Activated T-cell treated with anti-CD3 and anti-CD28 coated beads for 1 hour (primary cell): ENCODE data around the gene ITGA7.

Experiments used
- DNase-seq: peaks from one replicate; pipeline ENCODE4 v3.0.0-alpha.2; 2020; ENCODE audit warnings: low read depth

ITGA7 gene

DNA sequence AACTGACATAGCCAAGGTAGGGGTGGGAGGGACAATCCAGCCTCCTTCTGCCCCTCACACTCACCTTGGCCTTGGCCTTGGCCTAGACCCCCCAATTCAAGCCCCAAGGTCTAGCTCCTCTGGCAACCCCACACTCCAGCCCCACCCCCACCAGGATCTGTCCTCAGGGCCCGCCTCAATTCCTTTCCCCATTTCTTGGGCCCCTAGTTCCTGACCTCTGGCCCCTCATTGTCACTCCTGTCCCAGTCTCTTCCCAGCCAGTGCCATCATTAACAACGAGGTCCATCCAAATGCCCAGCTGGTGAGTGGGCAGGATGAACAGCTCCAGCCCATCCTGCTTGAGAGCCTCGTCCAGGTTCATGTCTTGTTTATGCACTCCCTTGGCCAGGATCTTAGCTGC lies 28.4 kb upstream of the ITGA7 start:
- DNase-seq: no peak

DNA sequence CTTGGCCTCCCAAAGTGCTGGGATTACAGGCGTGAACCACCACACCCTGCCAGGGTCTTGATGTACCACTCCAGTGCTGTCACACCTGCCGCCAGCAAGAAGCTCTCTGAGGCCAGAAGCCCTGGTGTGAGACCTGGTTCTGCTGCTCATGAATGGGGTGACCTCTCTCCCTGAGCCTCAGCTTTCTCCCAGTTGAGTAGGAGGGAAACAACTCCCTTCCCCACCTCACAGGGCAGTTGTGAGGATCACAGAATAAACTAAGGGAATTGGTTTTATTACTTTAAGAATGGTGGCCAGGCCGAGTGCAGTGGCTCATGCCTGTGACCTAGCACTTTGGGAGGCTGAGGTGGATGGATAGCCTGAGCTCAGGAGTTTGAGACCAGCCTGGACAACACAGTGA lies 26.9 kb upstream of the ITGA7 start:
- no peak for DNase-seq

DNA sequence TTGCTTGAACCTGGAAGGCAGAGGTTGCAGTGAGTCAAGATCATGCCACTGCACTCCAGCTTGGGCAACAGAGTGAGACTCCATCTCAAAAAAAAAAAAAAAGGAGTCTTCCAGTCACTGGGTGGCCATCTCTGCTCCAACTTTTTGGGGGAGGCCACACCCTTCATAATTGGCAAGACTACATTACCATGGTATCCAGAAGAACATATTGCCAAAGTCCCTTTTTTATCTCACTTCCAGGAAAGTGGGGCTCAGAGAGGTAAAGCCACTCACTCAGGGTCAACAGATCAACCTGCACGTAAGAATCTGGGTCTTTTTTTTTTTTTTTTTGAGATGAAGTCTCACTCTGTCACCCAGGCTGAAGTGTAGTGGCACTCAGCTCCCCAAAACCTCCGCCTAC lies 26.2 kb upstream of the ITGA7 start:
- DNase-seq: no peak

DNA sequence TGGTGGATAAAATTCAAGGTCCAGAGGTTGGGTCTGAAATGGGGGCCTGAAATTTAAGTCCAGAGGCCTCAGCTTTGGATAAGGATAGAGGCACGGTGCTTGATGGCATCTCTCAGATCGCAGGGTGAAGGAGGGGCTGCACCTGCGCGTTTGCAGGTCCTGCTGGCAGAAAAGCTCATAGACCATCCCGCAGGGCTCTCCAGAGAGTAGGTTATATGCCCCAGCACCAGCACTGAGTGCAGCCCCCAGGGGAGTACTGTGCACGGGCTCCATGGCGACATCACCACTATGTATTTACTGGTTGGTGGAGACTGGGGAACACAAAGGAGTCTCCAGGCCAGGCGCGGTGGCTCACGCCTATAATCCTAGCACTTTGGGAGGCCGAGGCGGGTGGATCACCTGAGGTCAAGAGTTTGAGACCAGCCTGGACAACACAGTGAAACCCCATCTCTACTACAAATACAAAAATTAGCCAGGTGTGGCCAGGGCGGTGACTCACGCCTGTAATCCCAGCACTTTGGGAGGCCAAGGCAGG lies 25.4 kb upstream of the ITGA7 start:
- DNase-seq: no peak

DNA sequence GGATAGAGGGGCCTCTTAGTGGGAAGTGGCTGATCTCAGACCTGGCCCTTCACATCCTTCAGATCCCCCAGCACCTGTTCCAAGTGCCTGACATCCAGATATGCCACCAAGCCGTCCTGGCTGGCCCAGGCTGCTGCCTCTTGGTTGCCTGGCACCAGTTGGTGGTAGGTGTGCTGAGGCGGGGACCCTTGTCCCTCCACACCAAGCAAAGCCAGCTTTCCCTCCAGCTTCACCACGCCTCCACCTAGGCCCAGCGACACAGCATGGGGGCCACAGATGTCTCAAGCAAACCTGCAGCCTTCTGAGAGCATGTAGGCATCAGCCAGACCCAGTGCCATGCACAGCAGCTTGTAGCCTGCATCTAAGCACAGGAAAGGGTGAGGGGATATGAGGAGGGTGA lies 24.6 kb upstream of the ITGA7 start:
- DNase-seq: no peak

DNA sequence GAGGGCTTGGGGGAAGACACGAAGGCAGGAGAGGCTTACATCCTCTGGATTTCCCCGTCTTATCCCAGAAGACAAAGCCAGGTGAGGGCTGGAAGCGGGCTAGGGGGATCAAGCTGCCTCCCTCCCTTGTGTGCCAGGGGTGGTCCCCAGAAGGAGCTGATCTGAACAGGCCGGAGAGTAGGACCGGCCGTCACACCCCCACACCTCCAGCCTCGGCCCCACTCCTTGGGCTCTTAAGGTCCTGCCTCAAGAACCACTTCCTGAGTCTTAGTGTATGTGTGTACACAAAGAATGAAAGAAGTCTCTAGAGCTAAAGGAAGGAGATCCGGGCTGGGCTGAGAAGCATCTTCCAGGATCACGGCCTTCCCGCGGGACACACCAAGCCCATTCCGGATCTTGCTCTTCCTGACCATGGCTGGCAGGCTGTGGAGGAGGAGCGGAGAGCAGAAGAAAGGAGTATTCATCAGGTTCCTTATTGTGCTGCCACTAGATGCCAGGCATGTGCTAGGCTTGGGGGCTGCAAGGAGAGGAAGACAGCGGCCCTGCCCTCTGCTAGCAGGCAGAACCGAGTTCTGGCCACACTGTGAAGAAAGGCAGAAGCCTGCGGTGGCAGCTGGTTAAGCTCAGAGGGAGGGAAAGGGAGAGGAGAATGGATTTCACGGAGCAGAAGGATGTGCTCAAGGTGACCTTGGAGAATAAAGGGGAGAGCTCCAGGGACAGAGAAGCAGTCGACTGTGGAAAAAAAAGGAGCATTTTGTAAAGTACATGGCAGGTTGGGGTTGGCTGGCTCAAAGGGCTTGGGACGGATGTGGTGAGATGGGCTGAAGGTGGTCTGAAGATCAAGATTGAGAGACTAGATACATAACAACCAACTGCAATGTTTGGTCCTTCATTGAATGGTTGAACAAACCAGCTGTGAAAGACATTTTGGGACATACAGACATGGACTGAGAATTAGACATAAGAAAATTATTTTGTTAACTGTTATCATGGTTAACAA lies 22.4 kb upstream of the ITGA7 start:
- DNase-seq: no peak

DNA sequence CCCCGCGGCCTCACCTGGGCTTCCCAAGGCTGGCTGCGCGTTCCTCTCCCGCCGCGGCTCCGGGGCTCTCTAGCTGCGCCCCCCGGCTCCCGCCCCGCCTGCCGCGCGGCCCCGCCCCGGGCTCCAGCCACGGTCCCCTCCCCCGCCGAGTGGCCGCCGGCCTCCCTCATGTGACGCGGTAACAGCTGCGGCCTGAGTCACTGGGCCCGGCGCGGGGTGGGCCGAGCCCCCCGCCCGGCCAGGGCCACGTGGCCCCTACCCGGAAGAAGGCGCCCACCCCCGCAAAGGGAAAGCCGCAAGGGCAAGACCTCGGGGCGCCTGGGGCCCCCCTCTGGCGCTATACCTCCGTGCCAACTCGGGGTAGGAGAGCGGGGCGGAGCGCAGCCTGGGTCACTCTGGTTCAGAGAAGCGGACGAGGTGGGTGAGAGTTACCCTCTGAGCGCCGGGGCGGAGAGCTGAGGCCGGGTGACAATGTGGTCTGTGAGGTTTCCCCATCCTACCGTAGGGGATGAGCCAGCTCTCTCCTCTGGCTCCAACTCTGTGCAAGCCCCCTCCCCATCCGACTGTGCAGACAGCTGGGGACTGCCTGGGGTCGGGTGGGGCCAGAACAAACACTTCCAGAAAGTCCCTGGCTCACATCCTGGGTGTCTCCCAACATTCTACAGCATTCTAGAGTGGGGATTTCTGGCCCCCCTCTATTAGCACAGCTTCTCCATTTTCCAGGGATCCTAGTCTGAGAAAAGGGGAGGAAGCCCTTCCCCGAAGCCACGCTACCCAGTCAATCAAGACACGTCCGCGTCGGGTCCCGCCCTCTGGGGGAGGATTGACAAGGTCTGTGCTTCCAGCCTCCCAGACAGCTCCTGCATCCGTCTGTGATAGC lies 21.5 kb upstream of the ITGA7 start, which contains the start of gene CD63:
Gene CD63, minus strand, starts transcription at position 71 of the 880 bp plus-strand sequence. CDS start 668 bp downstream, outside the sequence.
- peak; percentile 40 for DNase-seq

DNA sequence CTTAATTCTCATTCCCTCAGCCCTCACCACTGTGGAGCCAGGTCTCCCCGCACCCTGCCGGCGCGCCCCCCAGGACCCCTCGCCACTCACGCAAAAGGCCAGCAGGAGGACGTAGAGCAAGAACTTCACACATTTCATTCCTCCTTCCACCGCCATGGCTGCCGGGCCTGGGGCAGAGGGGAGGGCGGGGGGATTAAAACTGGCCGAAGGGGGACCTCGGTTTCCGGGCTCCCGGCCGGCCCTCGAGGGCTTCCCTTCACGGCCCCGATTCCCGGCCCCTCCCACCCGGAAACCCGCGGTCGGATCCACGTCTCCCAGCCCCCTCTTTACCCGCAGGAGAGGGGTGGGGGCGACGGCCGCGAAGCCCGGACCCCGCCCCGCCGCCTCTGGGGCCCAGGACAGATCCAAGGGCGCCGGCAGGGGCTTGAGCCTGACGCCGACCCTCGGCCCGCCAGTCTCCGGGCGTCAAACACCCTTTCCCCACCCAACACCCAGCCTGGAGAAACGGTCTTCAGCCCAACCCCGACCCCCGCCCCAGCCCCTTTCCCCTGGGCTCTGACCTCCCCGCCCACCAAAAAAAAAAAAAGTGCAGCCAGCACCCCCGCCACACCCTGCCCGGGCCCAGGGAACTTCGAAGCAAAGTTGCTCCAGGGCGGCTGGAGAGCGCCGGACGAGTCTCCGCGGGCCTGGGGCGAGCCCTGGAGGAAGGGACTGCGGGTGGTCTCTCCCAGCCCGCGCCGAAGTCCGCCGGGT lies 20.7 kb upstream of the ITGA7 start:
- no peak for DNase-seq

DNA sequence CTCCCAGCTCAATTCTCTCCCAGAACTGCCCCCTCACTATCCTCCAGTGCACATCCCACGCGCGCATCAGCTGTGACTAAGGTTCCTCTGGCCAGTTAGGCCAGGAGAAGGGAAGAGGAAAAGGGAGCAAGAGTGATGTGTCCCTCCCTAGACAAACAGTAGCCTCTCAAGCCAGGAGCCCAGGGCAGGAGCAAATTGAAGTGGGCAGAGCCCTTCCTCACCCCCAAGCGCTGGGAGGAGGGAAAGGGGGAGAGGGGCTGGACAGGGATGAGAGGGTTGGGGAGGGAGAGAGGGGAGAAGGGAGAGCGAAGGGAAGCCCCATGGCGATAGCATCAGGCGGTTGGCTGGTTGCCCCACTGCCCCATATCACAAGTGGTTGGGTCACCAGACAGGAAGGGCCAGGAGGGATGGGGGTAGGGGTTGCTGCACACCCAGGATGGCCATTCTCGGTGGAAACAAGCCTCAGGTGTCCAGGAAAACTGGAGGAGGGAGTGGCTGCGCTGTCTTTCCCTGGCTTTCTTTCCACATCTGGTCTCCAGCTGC lies 20.0 kb upstream of the ITGA7 start:
- no peak for DNase-seq

DNA sequence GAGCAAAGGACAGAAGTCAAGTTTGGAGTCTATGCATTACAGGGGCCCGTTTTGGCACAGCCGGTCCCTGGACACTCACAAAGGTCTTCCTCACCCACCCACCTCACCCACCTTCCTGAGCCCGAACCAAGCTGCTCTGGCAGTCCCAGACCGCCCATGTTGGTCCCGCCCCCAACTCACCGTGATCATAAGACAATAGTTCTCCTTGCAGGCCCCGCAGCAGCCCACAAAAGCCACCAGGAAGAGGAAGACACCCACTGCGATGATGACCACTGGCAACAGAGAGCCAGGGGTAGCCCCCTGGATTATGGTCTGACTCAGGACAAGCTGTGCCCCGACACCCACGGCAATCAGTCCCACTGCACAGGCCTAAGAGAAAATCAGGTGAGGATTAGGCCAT lies 19.3 kb upstream of the ITGA7 start:
- DNase-seq: no peak

DNA sequence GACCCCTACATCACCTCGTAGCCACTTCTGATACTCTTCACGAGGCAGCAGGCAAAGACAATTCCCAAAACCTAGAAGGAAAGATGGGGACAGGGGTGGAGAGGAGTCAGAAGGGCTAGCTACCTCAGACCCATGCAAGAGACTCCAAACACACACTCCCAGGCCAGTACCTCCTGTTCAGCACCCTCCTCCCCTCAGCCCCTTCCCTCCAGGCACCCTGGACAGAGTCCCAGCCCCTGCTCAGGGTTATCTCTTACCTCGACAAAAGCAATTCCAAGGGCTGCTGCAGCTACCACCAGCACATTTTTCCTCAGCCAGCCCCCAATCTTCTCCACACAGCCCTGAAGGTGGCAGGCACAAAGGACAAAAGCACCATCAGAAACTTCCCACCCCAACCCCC lies 17.9 kb upstream of the ITGA7 start:
- DNase-seq: no peak

DNA sequence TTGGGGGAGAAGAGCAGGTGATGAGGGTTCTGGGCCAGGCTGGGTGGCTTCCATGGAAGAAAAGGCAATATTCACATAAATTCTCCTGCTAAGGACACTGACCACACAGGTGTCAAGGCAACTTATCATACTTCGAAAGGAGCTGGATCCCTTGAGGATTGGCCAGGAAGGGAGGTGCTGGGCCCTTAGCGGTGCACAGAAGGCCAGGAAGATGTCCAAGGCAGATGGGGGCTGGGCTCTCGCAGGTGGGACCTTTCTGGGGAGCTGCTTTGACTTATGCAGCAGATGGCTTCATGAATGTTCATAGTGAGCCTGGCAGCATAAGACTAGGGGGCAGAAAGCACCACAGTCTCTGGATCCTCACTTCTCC lies 17.2 kb upstream of the ITGA7 start:
- no peak for DNase-seq

DNA sequence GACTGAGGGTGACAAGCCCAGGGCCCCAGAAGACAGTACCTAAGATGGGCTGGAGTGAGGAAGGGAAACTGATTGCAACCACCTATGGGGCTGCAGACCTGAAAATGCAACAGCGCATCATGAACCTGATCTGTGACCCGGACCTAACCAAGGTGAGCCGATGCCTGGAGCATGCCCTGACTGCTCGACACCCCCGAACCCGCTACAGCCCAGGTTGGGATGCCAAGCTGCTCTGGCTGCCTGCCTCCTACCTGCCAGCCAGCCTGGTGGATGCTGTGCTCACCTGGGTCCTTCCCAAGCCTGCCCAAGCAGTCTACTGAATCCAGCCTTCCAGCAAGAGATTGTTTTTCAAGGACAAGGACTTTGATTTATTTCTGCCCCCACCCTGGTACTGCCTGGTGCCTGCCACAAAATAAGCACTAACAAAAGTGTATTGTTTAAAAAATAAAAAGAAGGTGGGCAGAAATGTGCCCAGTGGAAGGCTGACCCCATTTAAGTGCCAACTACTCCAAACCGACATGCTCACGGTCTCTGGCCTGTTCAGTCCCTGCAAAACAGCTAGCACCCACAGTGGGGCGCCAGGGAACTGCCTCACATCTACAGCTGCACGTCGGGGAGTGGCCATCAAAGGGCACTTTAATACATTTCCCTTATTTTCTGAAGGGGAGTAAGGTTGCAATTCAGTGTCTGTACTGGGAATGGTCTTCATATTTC lies 16.7 kb upstream of the ITGA7 start:
- DNase-seq: peak; percentile 56

DNA sequence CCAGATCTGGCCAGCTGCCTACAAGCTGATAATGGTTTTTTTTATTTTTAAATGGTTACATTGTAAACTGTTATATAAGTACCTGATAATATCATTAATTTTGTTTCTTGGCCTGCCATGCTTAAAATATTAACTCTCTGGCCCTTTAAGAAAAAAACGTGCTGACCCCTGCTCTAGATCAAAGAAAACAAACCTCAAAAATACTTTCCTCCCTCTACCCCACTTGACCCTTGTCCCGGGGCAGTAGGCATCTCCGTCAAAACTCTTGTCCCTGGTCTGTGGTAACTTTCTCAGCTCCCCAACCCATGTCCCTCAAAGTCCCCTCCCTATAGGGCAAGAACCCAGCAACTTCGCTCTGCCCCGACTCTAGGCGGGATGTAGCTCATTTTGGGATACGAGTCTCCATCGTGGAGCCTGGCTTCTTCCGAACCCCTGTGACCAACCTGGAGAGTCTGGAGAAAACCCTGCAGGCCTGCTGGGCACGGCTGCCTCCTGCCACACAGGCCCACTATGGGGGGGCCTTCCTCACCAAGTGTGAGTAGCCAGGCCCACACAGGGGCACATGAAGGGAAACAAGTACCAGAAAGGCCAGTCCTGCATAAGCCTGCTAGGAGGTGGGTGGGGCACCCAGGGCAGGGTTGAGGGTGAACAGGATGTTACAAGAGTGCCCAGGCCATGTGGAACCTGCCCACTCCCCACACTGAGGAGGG lies 16.0 kb upstream of the ITGA7 start:
- no peak for DNase-seq

DNA sequence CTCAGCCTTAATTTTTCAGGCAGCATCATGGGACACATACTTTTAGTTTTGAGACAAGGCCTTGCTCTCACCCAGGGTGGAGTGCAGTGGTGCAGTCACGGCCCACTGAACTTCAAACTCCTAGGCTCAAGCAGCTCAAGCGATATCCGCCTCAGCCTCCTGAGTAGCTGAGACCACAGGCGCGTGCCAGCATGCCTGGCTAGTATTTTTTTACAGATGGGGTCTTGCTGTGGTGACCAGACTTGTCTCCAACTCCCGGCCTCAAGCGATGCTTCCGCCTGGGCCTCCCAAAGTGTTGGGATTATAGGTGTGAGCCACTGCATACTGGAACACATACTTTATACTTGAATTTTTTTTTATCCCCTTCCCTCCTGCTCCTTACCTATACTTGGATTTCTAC lies 15.2 kb upstream of the ITGA7 start:
- no peak for DNase-seq

DNA sequence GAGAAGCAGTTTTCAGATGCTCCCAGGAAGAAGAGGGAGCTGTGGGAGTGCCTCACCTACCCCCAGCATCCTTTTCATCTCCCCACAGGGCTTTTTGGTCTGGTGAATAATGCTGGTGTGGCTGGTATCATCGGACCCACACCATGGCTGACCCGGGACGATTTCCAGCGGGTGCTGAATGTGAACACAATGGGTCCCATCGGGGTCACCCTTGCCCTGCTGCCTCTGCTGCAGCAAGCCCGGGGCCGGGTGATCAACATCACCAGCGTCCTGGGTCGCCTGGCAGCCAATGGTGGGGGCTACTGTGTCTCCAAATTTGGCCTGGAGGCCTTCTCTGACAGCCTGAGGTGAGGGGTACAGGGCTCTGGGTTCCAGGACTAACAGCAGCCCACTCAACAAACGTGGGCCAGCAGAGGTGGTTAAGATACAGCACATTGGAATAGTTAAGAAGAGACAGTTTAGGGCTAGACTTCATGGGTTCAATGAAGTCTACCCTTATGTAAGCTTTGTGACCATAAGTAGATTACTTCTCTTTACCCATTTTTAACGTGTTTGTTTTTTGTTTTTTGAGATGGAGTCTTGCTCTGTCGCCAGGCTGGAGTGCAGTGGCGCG lies 14.0 kb upstream of the ITGA7 start:
- DNase-seq: no peak

DNA sequence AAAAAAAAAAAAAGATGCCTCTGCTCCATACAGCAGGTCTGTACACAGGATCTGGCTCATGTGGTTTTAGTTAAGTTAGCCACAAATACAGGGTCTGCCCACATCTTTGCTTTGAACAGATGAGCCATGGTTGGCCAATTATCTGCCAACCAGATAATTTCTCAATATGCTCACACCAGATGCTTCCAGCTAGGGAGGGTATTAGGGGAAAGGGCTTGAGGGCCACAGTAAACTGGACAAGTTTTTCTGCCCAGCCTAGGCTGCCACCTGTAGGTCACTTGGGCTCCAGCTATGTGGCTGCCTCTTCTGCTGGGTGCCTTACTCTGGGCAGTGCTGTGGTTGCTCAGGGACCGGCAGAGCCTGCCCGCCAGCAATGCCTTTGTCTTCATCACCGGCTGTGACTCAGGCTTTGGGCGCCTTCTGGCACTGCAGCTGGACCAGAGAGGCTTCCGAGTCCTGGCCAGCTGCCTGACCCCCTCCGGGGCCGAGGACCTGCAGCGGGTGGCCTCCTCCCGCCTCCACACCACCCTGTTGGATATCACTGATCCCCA lies 13.3 kb upstream of the ITGA7 start:
- DNase-seq: no peak

DNA sequence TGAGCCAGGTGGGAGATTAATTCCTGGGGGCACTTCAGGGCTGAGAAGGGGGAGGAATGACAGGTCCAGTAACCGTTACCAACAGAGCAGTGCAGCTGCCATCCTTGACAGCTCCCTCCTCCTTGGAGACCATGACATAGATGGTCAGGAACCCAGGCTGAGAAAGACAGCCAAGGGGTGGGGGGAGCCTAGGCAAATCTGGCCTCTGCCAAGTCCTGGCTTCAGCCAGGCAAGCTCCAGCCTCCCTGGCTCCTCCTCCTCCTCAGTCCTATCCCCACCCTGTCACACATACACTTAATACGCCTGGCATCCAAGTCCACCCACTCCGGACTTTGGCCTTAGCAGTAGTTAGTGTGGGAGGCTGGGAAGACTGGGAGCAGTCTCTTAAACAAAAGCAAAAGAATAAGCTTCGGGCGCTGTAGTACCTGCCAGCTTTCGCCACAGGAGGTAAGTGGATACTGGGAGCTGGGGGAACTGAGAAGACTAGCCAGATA lies 12.4 kb upstream of the ITGA7 start, which contains the start of gene RDH5:
Gene RDH5, plus strand, starts transcription at position 323 of the 494 bp plus-strand sequence. CDS start 792 bp downstream, outside the sequence.
- no peak for DNase-seq

DNA sequence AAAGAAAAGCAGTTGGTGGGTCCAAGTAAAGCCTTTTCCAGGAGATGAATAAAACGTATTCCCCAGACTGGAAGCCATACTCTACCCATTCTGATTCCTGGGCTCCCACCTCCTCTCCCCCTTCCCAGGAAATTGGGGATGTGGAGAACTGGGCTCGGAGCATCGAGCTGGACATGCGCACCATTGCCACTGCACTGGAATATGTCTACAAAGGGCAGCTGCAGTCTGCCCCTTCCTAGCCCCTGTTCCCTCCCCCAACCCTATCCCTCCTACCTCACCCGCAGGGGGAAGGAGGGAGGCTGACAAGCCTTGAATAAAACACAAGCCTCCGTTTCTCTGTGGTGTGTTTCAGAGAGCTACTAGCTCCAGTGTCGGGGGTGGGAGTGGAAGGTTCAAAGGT lies 11.7 kb upstream of the ITGA7 start:
- no peak for DNase-seq
